GM13977 (cell line): ENCODE data around the gene PTN.
A peak's percentile ranks its signal among the peaks of the same experiment; 100 is the strongest.

ENCODE experiments used
- DNase-seq: peaks from one replicate; pipeline ENCODE4 v3.0.0; 2012; ENCODE audit warnings: low spot score
- CTCF ChIP-seq: IDR thresholded peaks from 2 replicates; pipeline ENCODE4 v1.5.1; 2012; ENCODE audit warnings: mild to moderate bottlenecking, control low read depth; ENCODE audit not compliant: insufficient read depth; ENCODE audit errors: extremely low read depth, missing control alignments
- in situ Hi-C: fragments of 300-500 bp; cut with MboI; formaldehyde crosslinking; loops from one replicate; pipeline ENCODE4 v1.12.0; 2022; ENCODE audit warnings: low sequenced_read_pairs, low pct_unique_long_range_greater_than_20kb, mixed read lengths, inconsistent platforms; ENCODE audit not compliant: unreplicated experiment

Gene PTN

GRCh38 chr7:137345799-137346449, 2.4 kb upstream of the PTN start:
- DNase-seq = no peak

GRCh38 chr7:137342828-137343261, 688 bp downstream of the PTN start:
- no peak for DNase-seq
- in situ Hi-C loops = no loop called here
- no peak for TF ChIP-seq CTCF

More at GRCh38 chr7:137345799-137346449, 2.4 kb upstream of the PTN start:
- no peak for TF ChIP-seq CTCF
- in situ Hi-C loops = no loop called here

- in situ Hi-C loops = no loop called here
- TF ChIP-seq CTCF = no peak
- DNase-seq = no peak
These were observed 1.3 kb downstream of the PTN start for GRCh38 chr7:137342265-137342664.

- DNase-seq = no peak
- in situ Hi-C loops = no loop called here
These were observed 5.6 kb downstream of the PTN start for GRCh38 chr7:137337902-137338301.

GRCh38 chr7:137335814-137336213, 7.7 kb downstream of the PTN start:
- DNase-seq = no peak
- TF ChIP-seq CTCF = no peak
- in situ Hi-C loops = no loop called here

More at GRCh38 chr7:137337902-137338301, 5.6 kb downstream of the PTN start:
- peak; percentile 26 for TF ChIP-seq CTCF

- TF ChIP-seq CTCF = no peak
- no peak for DNase-seq
- in situ Hi-C loops = no loop called here
These were observed 12.2 kb downstream of the PTN start for GRCh38 chr7:137331378-137331777.
